Non-pigmented ciliary epithelial cell (primary cell): ENCODE measurements around the gene XCL1.
"Not testable (repeated sequence)": the region's sequence is repeated elsewhere in the genome, so short reads cannot be mapped to it uniquely, and the experiment has no call there.

Experiments
- DNase-seq: peaks from one replicate; pipeline ENCODE4 v3.0.0-alpha.2; 2010; ENCODE audit warnings: low read depth

Gene XCL1

GRCh38 chr1:168576245-168576688, at the start of gene XCL1:
Gene XCL1, plus strand, starts transcription at chr1:168576605. Its CDS starts 33 bp downstream, at chr1:168576638.
- not testable (repeated sequence) for DNase-seq

GRCh38 chr1:168529518-168529917, 46.9 kb upstream of the XCL1 start:
- DNase-seq: no peak

- DNase-seq: no peak
These were observed 44.6 kb upstream of the XCL1 start for GRCh38 chr1:168531615-168532345.

GRCh38 chr1:168535536-168535935, 40.9 kb upstream of the XCL1 start:
- DNase-seq: no peak

GRCh38 chr1:168540798-168541197, 35.6 kb upstream of the XCL1 start:
- DNase-seq: not testable (repeated sequence)

- DNase-seq: not testable (repeated sequence)
These were observed 33.4 kb upstream of the XCL1 start for GRCh38 chr1:168542978-168543377.

- DNase-seq: not testable (repeated sequence)
These were observed 32.4 kb upstream of the XCL1 start, which contains the start of gene XCL2 for GRCh38 chr1:168543840-168544498. Gene XCL2, minus strand, starts transcription at chr1:168543997. Its CDS starts 33 bp downstream, at chr1:168543964.

- not testable (repeated sequence) for DNase-seq
These were observed 30.5 kb upstream of the XCL1 start for GRCh38 chr1:168545678-168546552.

- DNase-seq: not testable (repeated sequence)
These were observed 29.9 kb upstream of the XCL1 start for GRCh38 chr1:168546553-168546895.

GRCh38 chr1:168550971-168551370, 25.4 kb upstream of the XCL1 start:
- no peak for DNase-seq

GRCh38 chr1:168551688-168552087, 24.7 kb upstream of the XCL1 start:
- DNase-seq: no peak

GRCh38 chr1:168552961-168553360, 23.4 kb upstream of the XCL1 start:
- DNase-seq: no peak

- DNase-seq: no peak
These were observed 22.5 kb upstream of the XCL1 start for GRCh38 chr1:168553680-168554553.

GRCh38 chr1:168554603-168555483, 21.6 kb upstream of the XCL1 start:
- no peak for DNase-seq

GRCh38 chr1:168555508-168556046, 20.8 kb upstream of the XCL1 start:
- no peak for DNase-seq

GRCh38 chr1:168556647-168557046, 19.8 kb upstream of the XCL1 start:
- DNase-seq: no peak

GRCh38 chr1:168560370-168560769, 16.0 kb upstream of the XCL1 start:
- no peak for DNase-seq

- DNase-seq: no peak
These were observed 14.4 kb upstream of the XCL1 start for GRCh38 chr1:168561989-168562388.

- no peak for DNase-seq
These were observed 10.6 kb upstream of the XCL1 start for GRCh38 chr1:168565825-168566224.

GRCh38 chr1:168567007-168567406, 9.4 kb upstream of the XCL1 start:
- DNase-seq: no peak
